ENCODE data around the gene NUP42.

The NUP42 gene

GRCh38 chr7:23164846-23165245 lies 17.0 kb upstream of the NUP42 start:
- Histone ChIP-seq H3K36me3 (ENCODE audit: control insufficient read depth in 2 of 2, insufficient read depth in 1 of 2, low read length in 2 of 2) (no peaks in the 10 kb centered on the region), H3K4me1 (ENCODE audit: control insufficient read depth, insufficient read depth, low read length) (no peaks in the 10 kb centered on the region), H3K4me3 (ENCODE audit: low read depth, low read length) (no peak overlapping the region), H3K27ac (ENCODE audit: extremely low read depth, low read depth, low read length) (no peak overlapping the region), H3K9me3 (ENCODE audit: control insufficient read depth, insufficient read depth, low read depth, low read length) (no peaks in the 10 kb centered on the region)
- POLR2A ChIA-PET: no interaction called here
- TF ChIP-seq ZNF558 (tag by site-specific recombination; IDR thresholded peaks at IDR 0.05) (no peak), ZNF138 (tag by site-specific recombination; IDR thresholded peaks at IDR 0.05; ENCODE audit: borderline replicate concordance) (no peak), ZNF404 (tag by site-specific recombination; IDR thresholded peaks at IDR 0.05) (no peak), ZNF146 (tag by site-specific recombination; IDR thresholded peaks at IDR 0.05) (no peak), ZNF580 (tag by site-specific recombination; IDR thresholded peaks at IDR 0.05) (no peak), ZNF10 (tag by site-specific recombination; IDR thresholded peaks at IDR 0.05) (no peak), ZNF596 (tag by site-specific recombination; IDR thresholded peaks at IDR 0.05) (no peak), ZNF571 (tag by site-specific recombination; IDR thresholded peaks at IDR 0.05) (no peak), ZSCAN5A (tag by site-specific recombination; IDR thresholded peaks at IDR 0.05) (no peak), ZNF623 (tag by site-specific recombination; IDR thresholded peaks at IDR 0.05) (no peak), ZNF148 (tag by site-specific recombination; IDR thresholded peaks at IDR 0.05; ENCODE audit: borderline replicate concordance) (no peak), ZNF555 (tag by site-specific recombination; conservative IDR thresholded peaks at IDR 0.05) (no peak), ZNF768 (tag by site-specific recombination; IDR thresholded peaks at IDR 0.05) (no peak), BCL6B (tag by site-specific recombination; IDR thresholded peaks at IDR 0.05) (no peak)
- TF ChIP-seq, protein P1, sequence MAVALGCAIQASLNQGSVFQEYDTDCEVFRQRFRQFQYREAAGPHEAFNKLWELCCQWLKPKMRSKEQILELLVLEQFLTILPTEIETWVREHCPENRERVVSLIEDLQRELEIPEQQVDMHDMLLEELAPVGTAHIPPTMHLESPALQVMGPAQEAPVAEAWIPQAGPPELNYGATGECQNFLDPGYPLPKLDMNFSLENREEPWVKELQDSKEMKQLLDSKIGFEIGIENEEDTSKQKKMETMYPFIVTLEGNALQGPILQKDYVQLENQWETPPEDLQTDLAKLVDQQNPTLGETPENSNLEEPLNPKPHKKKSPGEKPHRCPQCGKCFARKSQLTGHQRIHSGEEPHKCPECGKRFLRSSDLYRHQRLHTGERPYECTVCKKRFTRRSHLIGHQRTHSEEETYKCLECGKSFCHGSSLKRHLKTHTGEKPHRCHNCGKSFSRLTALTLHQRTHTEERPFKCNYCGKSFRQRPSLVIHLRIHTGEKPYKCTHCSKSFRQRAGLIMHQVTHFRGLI (tag by site-specific recombination; IDR thresholded peaks at IDR 0.05): no peak
- TF ChIP-seq, protein P2, sequence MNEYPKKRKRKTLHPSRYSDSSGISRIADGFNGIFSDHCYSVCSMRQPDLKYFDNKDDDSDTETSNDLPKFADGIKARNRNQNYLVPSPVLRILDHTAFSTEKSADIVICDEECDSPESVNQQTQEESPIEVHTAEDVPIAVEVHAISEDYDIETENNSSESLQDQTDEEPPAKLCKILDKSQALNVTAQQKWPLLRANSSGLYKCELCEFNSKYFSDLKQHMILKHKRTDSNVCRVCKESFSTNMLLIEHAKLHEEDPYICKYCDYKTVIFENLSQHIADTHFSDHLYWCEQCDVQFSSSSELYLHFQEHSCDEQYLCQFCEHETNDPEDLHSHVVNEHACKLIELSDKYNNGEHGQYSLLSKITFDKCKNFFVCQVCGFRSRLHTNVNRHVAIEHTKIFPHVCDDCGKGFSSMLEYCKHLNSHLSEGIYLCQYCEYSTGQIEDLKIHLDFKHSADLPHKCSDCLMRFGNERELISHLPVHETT (tag by site-specific recombination; IDR thresholded peaks at IDR 0.05): no peak
- CTCF ChIA-PET: interaction anchor here (0.7 to 1.0 kb wide), 2 partner anchors 20 to 107 kb away, joined by 3 read pairs; no protein-coding TSS in a partner anchor

DNA sequence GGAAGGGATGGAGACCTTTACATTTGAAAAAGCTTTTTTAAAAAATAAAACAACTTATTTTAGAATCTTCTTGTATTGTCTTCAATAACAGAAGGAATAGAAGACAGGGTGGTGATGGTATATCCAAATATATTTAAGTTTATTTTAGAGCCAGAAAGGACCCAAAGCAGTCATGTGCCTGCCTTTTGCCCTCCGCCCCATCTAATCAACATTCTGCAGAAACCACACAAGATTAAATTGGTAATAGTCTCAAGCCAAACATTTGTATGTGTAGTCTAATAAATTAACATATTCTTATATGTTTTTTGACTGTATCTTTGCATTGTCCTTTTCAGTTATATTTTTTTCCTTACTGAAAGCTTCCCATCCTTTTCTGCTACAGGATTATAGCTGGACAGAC lies 16.5 kb upstream of the NUP42 start:
- POLR2A ChIA-PET: no interaction called here
- Histone ChIP-seq H3K36me3 (ENCODE audit: control insufficient read depth in 2 of 2, insufficient read depth in 1 of 2, low read length in 2 of 2) (no peaks in the 10 kb centered on the region), H3K9me3 (ENCODE audit: control insufficient read depth, insufficient read depth, low read depth, low read length) (no peaks in the 10 kb centered on the region), H3K4me3 (ENCODE audit: low read depth, low read length) (no peak overlapping the region), H3K27ac (ENCODE audit: extremely low read depth, low read depth, low read length) (no peak overlapping the region), H3K4me1 (ENCODE audit: control insufficient read depth, insufficient read depth, low read length) (no peaks in the 10 kb centered on the region)
- CTCF ChIA-PET: interaction anchor here (0.7 kb wide), 1 partner anchor 19 kb away, joined by 3 read pairs; no protein-coding TSS in a partner anchor
- TF ChIP-seq, protein P3, sequence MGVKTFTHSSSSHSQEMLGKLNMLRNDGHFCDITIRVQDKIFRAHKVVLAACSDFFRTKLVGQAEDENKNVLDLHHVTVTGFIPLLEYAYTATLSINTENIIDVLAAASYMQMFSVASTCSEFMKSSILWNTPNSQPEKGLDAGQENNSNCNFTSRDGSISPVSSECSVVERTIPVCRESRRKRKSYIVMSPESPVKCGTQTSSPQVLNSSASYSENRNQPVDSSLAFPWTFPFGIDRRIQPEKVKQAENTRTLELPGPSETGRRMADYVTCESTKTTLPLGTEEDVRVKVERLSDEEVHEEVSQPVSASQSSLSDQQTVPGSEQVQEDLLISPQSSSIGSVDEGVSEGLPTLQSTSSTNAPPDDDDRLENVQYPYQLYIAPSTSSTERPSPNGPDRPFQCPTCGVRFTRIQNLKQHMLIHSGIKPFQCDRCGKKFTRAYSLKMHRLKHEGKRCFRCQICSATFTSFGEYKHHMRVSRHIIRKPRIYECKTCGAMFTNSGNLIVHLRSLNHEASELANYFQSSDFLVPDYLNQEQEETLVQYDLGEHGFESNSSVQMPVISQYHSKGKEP (tag by site-specific recombination; IDR thresholded peaks at IDR 0.05): no peak
- TF ChIP-seq ZNF843 (tag by site-specific recombination; IDR thresholded peaks at IDR 0.05): no peak
- TF ChIP-seq, protein P4, sequence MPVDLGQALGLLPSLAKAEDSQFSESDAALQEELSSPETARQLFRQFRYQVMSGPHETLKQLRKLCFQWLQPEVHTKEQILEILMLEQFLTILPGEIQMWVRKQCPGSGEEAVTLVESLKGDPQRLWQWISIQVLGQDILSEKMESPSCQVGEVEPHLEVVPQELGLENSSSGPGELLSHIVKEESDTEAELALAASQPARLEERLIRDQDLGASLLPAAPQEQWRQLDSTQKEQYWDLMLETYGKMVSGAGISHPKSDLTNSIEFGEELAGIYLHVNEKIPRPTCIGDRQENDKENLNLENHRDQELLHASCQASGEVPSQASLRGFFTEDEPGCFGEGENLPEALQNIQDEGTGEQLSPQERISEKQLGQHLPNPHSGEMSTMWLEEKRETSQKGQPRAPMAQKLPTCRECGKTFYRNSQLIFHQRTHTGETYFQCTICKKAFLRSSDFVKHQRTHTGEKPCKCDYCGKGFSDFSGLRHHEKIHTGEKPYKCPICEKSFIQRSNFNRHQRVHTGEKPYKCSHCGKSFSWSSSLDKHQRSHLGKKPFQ (tag by site-specific recombination; IDR thresholded peaks at IDR 0.05): no peak
- TF ChIP-seq ZNF560 (tag by site-specific recombination; IDR thresholded peaks at IDR 0.05; ENCODE audit: borderline replicate concordance): no peak
- no peak for TF ChIP-seq ZSCAN16 (tag by site-specific recombination; IDR thresholded peaks at IDR 0.05)
- TF ChIP-seq ZNF548 (tag by site-specific recombination; IDR thresholded peaks at IDR 0.05): no peak

Measured in HEK293 (cell line).